Tibial nerve (tissue), 3 donors: ENCODE results near the gene VASH1.

ENCODE experiments used
- POLR2A ChIP-seq, 2 donors: fragments of 450-650 bp; IDR thresholded peaks; one replicate each; pipeline ENCODE4 v1.6.1; 2017; ENCODE audit warnings: antibody characterized with exemption in 2 of 2, mild to moderate bottlenecking in 2 of 2, moderate library complexity in 2 of 2
- TF ChIP-seq, protein P1 (sequence below), 5 experiments: fragments of 200-600 bp in 3 of 5; fragments of 450-650 bp in 2 of 5; sonication (generic) in 3 of 5; IDR thresholded peaks; one replicate each; pipeline ENCODE4 v1.5.1; 2016 to 2019; ENCODE audit warnings: antibody characterized with exemption in 5 of 5, mild to moderate bottlenecking in 3 of 5, moderate library complexity in 2 of 5

DNA sequence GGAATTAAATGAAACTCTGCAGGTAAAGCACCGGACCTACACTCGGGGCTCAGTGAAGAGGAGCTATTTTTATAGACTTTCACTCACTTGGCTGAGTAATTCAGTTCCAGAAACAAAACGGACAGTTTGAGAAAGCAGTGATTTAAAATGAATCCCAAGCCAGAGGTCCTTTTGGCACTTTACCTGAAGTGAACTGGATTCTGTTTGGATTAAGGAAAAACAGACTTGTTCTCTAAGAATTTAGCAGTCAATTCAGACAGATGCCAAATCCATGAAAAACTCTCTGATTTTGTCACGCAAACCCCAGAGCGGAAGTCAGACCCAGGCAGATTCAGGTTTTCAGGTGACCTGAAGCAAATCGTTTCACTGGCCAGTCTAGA is 4.9 kb upstream of the VASH1 start:
- TF ChIP-seq, protein P1, sequence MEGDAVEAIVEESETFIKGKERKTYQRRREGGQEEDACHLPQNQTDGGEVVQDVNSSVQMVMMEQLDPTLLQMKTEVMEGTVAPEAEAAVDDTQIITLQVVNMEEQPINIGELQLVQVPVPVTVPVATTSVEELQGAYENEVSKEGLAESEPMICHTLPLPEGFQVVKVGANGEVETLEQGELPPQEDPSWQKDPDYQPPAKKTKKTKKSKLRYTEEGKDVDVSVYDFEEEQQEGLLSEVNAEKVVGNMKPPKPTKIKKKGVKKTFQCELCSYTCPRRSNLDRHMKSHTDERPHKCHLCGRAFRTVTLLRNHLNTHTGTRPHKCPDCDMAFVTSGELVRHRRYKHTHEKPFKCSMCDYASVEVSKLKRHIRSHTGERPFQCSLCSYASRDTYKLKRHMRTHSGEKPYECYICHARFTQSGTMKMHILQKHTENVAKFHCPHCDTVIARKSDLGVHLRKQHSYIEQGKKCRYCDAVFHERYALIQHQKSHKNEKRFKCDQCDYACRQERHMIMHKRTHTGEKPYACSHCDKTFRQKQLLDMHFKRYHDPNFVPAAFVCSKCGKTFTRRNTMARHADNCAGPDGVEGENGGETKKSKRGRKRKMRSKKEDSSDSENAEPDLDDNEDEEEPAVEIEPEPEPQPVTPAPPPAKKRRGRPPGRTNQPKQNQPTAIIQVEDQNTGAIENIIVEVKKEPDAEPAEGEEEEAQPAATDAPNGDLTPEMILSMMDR (IDR thresholded peaks at IDR 0.05), result no peak
- TF ChIP-seq POLR2A (IDR thresholded peaks at IDR 0.05), result no peak
